ENCODE measurements around the gene MACROD1.
A peak's percentile ranks its signal among the peaks of the same experiment; 100 is the strongest.

MACROD1 gene

GRCh38 chr11:64065712-64066111 lies 100.2 kb downstream of the MACROD1 start:
- no peak overlapping the region for H3K4me3 ChIP-seq (ENCODE audit: low read depth, low read length)
- no peak for DNase-seq (ENCODE audit: low read depth)
- no peak for TF ChIP-seq CTCF (conservative IDR thresholded peaks at IDR 0.05; ENCODE audit: low read depth, low read length)

GRCh38 chr11:64065141-64065465 lies 100.8 kb downstream of the MACROD1 start:
- TF ChIP-seq CTCF (conservative IDR thresholded peaks at IDR 0.05; ENCODE audit: low read depth, low read length) = no peak
- no peak overlapping the region for H3K4me3 ChIP-seq (ENCODE audit: low read depth, low read length)
- no peak for DNase-seq (ENCODE audit: low read depth)

GRCh38 chr11:64064374-64065140 lies 101.4 kb downstream of the MACROD1 start:
- TF ChIP-seq CTCF (conservative IDR thresholded peaks at IDR 0.05; ENCODE audit: low read depth, low read length) = no peak
- H3K4me3 ChIP-seq (ENCODE audit: low read depth, low read length) = no peak overlapping the region
- no peak for DNase-seq (ENCODE audit: low read depth)

GRCh38 chr11:64063777-64064176 lies 102.1 kb downstream of the MACROD1 start:
- TF ChIP-seq CTCF (conservative IDR thresholded peaks at IDR 0.05; ENCODE audit: low read depth, low read length) = no peak
- no peak overlapping the region for H3K4me3 ChIP-seq (ENCODE audit: low read depth, low read length)
- no peak for DNase-seq (ENCODE audit: low read depth)

GRCh38 chr11:64062185-64063039 lies 103.5 kb downstream of the MACROD1 start:
- TF ChIP-seq CTCF (conservative IDR thresholded peaks at IDR 0.05; ENCODE audit: low read depth, low read length) = no peak

GRCh38 chr11:64060861-64061444 lies 105.0 kb downstream of the MACROD1 start:
- TF ChIP-seq CTCF (conservative IDR thresholded peaks at IDR 0.05; ENCODE audit: low read depth, low read length) = no peak
- peak; percentile 12 for DNase-seq (ENCODE audit: low read depth)
- H3K4me3 ChIP-seq (ENCODE audit: low read depth, low read length) = peak overlapping the region; percentile 47

More at GRCh38 chr11:64062185-64063039, 103.5 kb downstream of the MACROD1 start:
- H3K4me3 ChIP-seq (ENCODE audit: low read depth, low read length) = no peak overlapping the region
- no peak for DNase-seq (ENCODE audit: low read depth)

All from choroid plexus epithelial cell (primary cell).